Fibroblast of skin of back (primary cell): ENCODE results near the gene ZNF674.
"Not testable (repeated sequence)": the region's sequence is repeated elsewhere in the genome, so short reads cannot be mapped to it uniquely, and the experiment has no call there.

Source experiments
- DNase-seq: peaks from one replicate; pipeline ENCODE4 v3.0.0-alpha.2; 2013

Gene ZNF674

GRCh38 chrX:46569621-46570020 lies 24.4 kb upstream of the ZNF674 start:
- DNase-seq = no peak

- DNase-seq = no peak
Measured at GRCh38 chrX:46567388-46567787, 22.2 kb upstream of the ZNF674 start.

- no peak for DNase-seq
Measured at GRCh38 chrX:46561824-46562657, 16.8 kb upstream of the ZNF674 start.

- no peak for DNase-seq
Measured at GRCh38 chrX:46559062-46559461, 13.8 kb upstream of the ZNF674 start.

GRCh38 chrX:46554942-46555341 lies 9.7 kb upstream of the ZNF674 start:
- no peak for DNase-seq

GRCh38 chrX:46553935-46554334 lies 8.7 kb upstream of the ZNF674 start:
- DNase-seq = no peak

GRCh38 chrX:46551494-46552128 lies 6.4 kb upstream of the ZNF674 start:
- peak; percentile 72 for DNase-seq

- no peak for DNase-seq
Measured at GRCh38 chrX:46549914-46550313, 4.7 kb upstream of the ZNF674 start.

GRCh38 chrX:46547857-46548256 lies 2.6 kb upstream of the ZNF674 start:
- DNase-seq = peak; percentile 88

GRCh38 chrX:46544527-46544926 lies 694 bp downstream of the ZNF674 start:
- DNase-seq = not testable (repeated sequence)

- no peak for DNase-seq
Measured at GRCh38 chrX:46543441-46543840, 1.8 kb downstream of the ZNF674 start.

GRCh38 chrX:46531442-46531841 lies 13.8 kb downstream of the ZNF674 start:
- no peak for DNase-seq

- not testable (repeated sequence) for DNase-seq
Measured at GRCh38 chrX:46530404-46530908, 14.8 kb downstream of the ZNF674 start.

- not testable (repeated sequence) for DNase-seq
Measured at GRCh38 chrX:46529740-46530403, 15.3 kb downstream of the ZNF674 start.

GRCh38 chrX:46528640-46529039 lies 16.6 kb downstream of the ZNF674 start:
- not testable (repeated sequence) for DNase-seq

- no peak for DNase-seq
Measured at GRCh38 chrX:46506076-46506475, 39.1 kb downstream of the ZNF674 start.

GRCh38 chrX:46502848-46503247 lies 42.4 kb downstream of the ZNF674 start:
- no peak for DNase-seq

GRCh38 chrX:46500054-46500453 lies 45.2 kb downstream of the ZNF674 start:
- DNase-seq = no peak

- DNase-seq = no peak
Measured at GRCh38 chrX:46488712-46489111, 56.5 kb downstream of the ZNF674 start.

- no peak for DNase-seq
Measured at GRCh38 chrX:46485897-46486296, 59.3 kb downstream of the ZNF674 start.

- not testable (repeated sequence) for DNase-seq
Measured at GRCh38 chrX:46478634-46479033, 66.6 kb downstream of the ZNF674 start.

- no peak for DNase-seq
Measured at GRCh38 chrX:46477435-46477834, 67.8 kb downstream of the ZNF674 start.

- no peak for DNase-seq
Measured at GRCh38 chrX:46465203-46465602, 80.0 kb downstream of the ZNF674 start.
